IMR-90 (cell line): ENCODE data around the gene PAPLN.
A peak's percentile ranks its signal among the peaks of the same experiment; 100 is the strongest.

ENCODE experiments used
- BHLHE40 ChIP-seq: fragments of 150-350 bp; IDR thresholded peaks from 2 replicates; pipeline ENCODE4 v1.6.1; 2016; ENCODE audit warnings: mild to moderate bottlenecking, low read depth, low read length
- CEBPB ChIP-seq: IDR thresholded peaks from 2 replicates; pipeline ENCODE4 v1.6.1; 2012; ENCODE audit warnings: low read depth, low read length, improper control_type of control experiment
- CHD1 ChIP-seq: IDR thresholded peaks from 2 replicates; pipeline ENCODE4 v1.6.1; 2012; ENCODE audit warnings: low read depth, low read length, improper control_type of control experiment
- FOS ChIP-seq: fragments of 150-350 bp; IDR thresholded peaks from 2 replicates; pipeline ENCODE4 v1.6.1; 2016; ENCODE audit warnings: low read depth, low read length
- MAFK ChIP-seq: IDR thresholded peaks from 2 replicates; pipeline ENCODE4 v1.6.1; 2012; ENCODE audit warnings: low read depth, low read length, improper control_type of control experiment
- MAZ ChIP-seq: IDR thresholded peaks from 2 replicates; pipeline ENCODE4 v1.6.1; 2012; ENCODE audit warnings: low read depth, mild to moderate bottlenecking, low read length, improper control_type of control experiment, moderate library complexity, borderline replicate concordance
- MXI1 ChIP-seq: IDR thresholded peaks from 2 replicates; pipeline ENCODE4 v1.6.1; 2012; ENCODE audit warnings: low read depth, mild to moderate bottlenecking, low read length, moderate library complexity, borderline replicate concordance
- POLR2A ChIP-seq: IDR thresholded peaks from 2 replicates; pipeline ENCODE4 v1.6.1; 2012; ENCODE audit warnings: mild to moderate bottlenecking, low read depth, low read length
- RAD21 ChIP-seq: IDR thresholded peaks from 2 replicates; pipeline ENCODE4 v1.6.1; 2012; ENCODE audit warnings: low read length, improper control_type of control experiment
- TF ChIP-seq, protein P1 (sequence below): conservative IDR thresholded peaks from 2 replicates; pipeline ENCODE4 v1.5.1; 2012; ENCODE audit warnings: mild to moderate bottlenecking, low read depth, low read length, improper control_type of control experiment
- TF ChIP-seq, protein P2 (sequence below): fragments of 150-350 bp; IDR thresholded peaks from 2 replicates; pipeline ENCODE4 v1.6.1; 2017; ENCODE audit warnings: mild to moderate bottlenecking, antibody characterized with exemption, low read length, low read depth

DNA sequence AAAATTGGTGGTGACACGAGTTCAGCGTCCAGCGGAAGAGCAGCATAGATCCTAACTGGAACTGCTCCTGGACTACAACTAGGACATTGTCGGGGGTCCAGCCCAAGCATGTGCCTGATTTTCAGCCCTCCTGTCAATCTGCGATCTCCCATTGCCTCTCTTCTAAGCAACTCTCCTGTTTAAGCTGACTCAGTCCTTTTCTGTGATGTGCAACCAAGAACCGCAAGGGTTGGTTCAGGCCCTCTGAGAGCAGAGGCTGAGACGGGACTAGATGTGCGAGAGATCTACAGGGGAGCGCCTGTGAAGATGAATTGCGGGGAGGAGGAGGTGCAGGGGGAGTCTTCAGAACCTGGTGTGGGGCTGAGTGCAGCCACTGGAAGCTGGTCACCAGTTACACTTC lies 3.7 kb upstream of the PAPLN start:
- TF ChIP-seq, protein P1, sequence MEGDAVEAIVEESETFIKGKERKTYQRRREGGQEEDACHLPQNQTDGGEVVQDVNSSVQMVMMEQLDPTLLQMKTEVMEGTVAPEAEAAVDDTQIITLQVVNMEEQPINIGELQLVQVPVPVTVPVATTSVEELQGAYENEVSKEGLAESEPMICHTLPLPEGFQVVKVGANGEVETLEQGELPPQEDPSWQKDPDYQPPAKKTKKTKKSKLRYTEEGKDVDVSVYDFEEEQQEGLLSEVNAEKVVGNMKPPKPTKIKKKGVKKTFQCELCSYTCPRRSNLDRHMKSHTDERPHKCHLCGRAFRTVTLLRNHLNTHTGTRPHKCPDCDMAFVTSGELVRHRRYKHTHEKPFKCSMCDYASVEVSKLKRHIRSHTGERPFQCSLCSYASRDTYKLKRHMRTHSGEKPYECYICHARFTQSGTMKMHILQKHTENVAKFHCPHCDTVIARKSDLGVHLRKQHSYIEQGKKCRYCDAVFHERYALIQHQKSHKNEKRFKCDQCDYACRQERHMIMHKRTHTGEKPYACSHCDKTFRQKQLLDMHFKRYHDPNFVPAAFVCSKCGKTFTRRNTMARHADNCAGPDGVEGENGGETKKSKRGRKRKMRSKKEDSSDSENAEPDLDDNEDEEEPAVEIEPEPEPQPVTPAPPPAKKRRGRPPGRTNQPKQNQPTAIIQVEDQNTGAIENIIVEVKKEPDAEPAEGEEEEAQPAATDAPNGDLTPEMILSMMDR: no peak
- TF ChIP-seq RAD21 (no peak), POLR2A (no peak), CEBPB (no peak), FOS (no peak), BHLHE40 (no peak), CHD1 (no peak), MAFK (peak; percentile 68), MAZ (no peak), MXI1 (no peak)
- TF ChIP-seq, protein P2, sequence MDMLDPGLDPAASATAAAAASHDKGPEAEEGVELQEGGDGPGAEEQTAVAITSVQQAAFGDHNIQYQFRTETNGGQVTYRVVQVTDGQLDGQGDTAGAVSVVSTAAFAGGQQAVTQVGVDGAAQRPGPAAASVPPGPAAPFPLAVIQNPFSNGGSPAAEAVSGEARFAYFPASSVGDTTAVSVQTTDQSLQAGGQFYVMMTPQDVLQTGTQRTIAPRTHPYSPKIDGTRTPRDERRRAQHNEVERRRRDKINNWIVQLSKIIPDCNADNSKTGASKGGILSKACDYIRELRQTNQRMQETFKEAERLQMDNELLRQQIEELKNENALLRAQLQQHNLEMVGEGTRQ: no peak
